ENCODE results near the gene MT1HL1. TPM values are rescaled to one million over a fixed set of nuclear protein-coding genes. Genes with fewer than 3 reads are reported as not detected.
"Not testable (repeated sequence)": the region's sequence is repeated elsewhere in the genome, so short reads cannot be mapped to it uniquely, and the experiment has no call there.

MT1HL1 gene
- total and polyA plus RNA-seq, 2 of the 4 experiments (the other 2 are of a cell fraction) = not detected

- H2AK5ac ChIP-seq (ENCODE audit: low read depth, low read length); BruUV-seq (replicated peaks); POLR2A ChIA-PET (ENCODE audit: unreplicated experiment); H2AK9ac ChIP-seq (replicated peaks; ENCODE audit: low read depth, low read length, poor library complexity); H3K36me3 ChIP-seq (ENCODE audit: control insufficient read depth, insufficient read depth, low read length); H4K91ac ChIP-seq (ENCODE audit: insufficient read depth, low read depth, low read length); H2AFZ ChIP-seq (replicated peaks; ENCODE audit: low read length, poor library complexity); CTCF ChIA-PET; H2BK5ac ChIP-seq (ENCODE audit: low read depth, low read length, poor library complexity, severe bottlenecking); H2BK120ac ChIP-seq (ENCODE audit: low read depth, low read length); dilution Hi-C loops (cut with HindIII; ENCODE audit: low sequenced_read_pairs, unreplicated experiment); H4K20me1 ChIP-seq (ENCODE audit: insufficient read depth, low read length); H3K56ac ChIP-seq (ENCODE audit: extremely low read depth, insufficient read depth, low read length); H3K4me3 ChIP-seq (ENCODE audit: insufficient read depth, low read depth, low read length); DNase-seq; H3K9me1 ChIP-seq (ENCODE audit: insufficient read depth, low read length); H3K4ac ChIP-seq (ENCODE audit: low read depth, low read length); ATAC-seq (ENCODE audit: low read depth); H4K5ac ChIP-seq (ENCODE audit: low read depth, low read length); H2BK15ac ChIP-seq (ENCODE audit: low read depth, low read length); H3K23ac ChIP-seq (ENCODE audit: low read depth, low read length); H3K4me1 ChIP-seq (ENCODE audit: control insufficient read depth, insufficient read depth, low read length); H3K18ac ChIP-seq (ENCODE audit: low read depth, low read length); H3K4me2 ChIP-seq (ENCODE audit: low read depth, low read length); H3K79me1 ChIP-seq (ENCODE audit: low read depth in 1 of 2, low read length in 2 of 2); intact Hi-C loops (cut with micrococcal nuclease); H3K14ac ChIP-seq (replicated peaks; ENCODE audit: low read depth, low read length); H3K27ac ChIP-seq (ENCODE audit: insufficient read depth, low read length); H3K27me3 ChIP-seq (ENCODE audit: control insufficient read depth, insufficient read depth, low read length); H4K8ac ChIP-seq (ENCODE audit: low read depth in 2 of 2, low read length in 2 of 2); in situ Hi-C loops (cut with MboI; ENCODE audit: low sequenced_read_pairs); H2BK20ac ChIP-seq (ENCODE audit: low read depth, low read length); H3K9ac ChIP-seq (ENCODE audit: low read depth, low read length): not testable (repeated sequence)
- H3K9me3 ChIP-seq (ENCODE audit: control insufficient read depth, insufficient read depth, low read length) = peaks cover 24% of the 10 kb centered on the region
- WGBS, 2 experiments (ENCODE audit: extremely low coverage in 2 of 2, insufficient read length in 1 of 2) = 100% methylated on average over 10 of the region's 20 CpGs; no CpG with 5 or more reads in 1 of the 2 experiments
Observed at GRCh38 chr1:236981431-236981830, 22.8 kb downstream of the MT1HL1 start.

Measured in IMR-90 (cell line).